ENCODE measurements around the gene PTPRU.

GRCh38 chr1:29249951-29250581, 13.7 kb downstream of the PTPRU start:
- TF ChIP-seq GATA2 (IDR thresholded peaks at IDR 0.05; ENCODE audit: low read depth, low read length) (no peak), GATA3 (IDR thresholded peaks at IDR 0.05; ENCODE audit: low read depth, low read length) (no peak)
